ENCODE measurements around the gene SLC8A1. TPM values are rescaled to one million over a fixed set of nuclear protein-coding genes. Genes with fewer than 3 reads are reported as not detected.
A peak's percentile ranks its signal among the peaks of the same experiment; 100 is the strongest.

SLC8A1 gene
- total and polyA plus RNA-seq, 10 of the 15 experiments (the other 5 are each of a cell fraction or from before 2014, with no cell fraction given), result under 0.01 to 1.2 (median 0.01) TPM; not detected in 3

DNA sequence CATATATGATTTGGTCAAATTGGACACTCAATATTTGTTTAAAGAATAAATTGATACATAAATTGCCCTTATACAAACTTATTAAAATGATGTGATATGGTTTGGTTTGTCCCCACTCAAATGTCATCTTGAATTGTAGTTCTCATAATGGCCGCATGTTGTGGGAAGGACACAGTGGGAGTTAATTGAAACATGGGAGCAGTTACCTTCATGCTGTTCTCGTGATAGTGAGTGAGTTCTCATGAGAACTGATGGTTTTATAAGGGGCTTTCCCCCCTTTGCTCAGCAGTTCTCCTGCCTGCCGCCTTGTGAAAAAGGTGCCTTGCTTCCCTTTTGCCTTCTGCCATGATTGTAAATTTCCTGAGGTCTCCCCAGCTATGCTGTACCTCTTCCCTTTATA lies 34.0 kb upstream of the SLC8A1 start:
- TF ChIP-seq, protein P1, sequence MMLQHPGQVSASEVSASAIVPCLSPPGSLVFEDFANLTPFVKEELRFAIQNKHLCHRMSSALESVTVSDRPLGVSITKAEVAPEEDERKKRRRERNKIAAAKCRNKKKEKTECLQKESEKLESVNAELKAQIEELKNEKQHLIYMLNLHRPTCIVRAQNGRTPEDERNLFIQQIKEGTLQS (IDR thresholded peaks at IDR 0.05; ENCODE audit: borderline replicate concordance, extremely low read depth, low read depth, low read length), result no peak
- no peak for TF ChIP-seq NFXL1 (IDR thresholded peaks at IDR 0.05; ENCODE audit: borderline replicate concordance)
- TF ChIP-seq CBFB (IDR thresholded peaks at IDR 0.05; ENCODE audit: low read depth), result no peak
- no peak for TF ChIP-seq FOXK2 (IDR thresholded peaks at IDR 0.05)
- TF ChIP-seq YBX1 (IDR thresholded peaks at IDR 0.05), result no peak
- no peak for TF ChIP-seq KDM1A (IDR thresholded peaks at IDR 0.05; ENCODE audit: borderline replicate concordance)
- TF ChIP-seq, protein P2, sequence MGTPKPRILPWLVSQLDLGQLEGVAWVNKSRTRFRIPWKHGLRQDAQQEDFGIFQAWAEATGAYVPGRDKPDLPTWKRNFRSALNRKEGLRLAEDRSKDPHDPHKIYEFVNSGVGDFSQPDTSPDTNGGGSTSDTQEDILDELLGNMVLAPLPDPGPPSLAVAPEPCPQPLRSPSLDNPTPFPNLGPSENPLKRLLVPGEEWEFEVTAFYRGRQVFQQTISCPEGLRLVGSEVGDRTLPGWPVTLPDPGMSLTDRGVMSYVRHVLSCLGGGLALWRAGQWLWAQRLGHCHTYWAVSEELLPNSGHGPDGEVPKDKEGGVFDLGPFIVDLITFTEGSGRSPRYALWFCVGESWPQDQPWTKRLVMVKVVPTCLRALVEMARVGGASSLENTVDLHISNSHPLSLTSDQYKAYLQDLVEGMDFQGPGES (IDR thresholded peaks at IDR 0.05), result no peak
- no peak for TF ChIP-seq SMARCA5 (IDR thresholded peaks at IDR 0.05)
- TF ChIP-seq CHD2 (IDR thresholded peaks at IDR 0.05; ENCODE audit: borderline replicate concordance, low read depth, low read length), result no peak
- TF ChIP-seq, protein P3, sequence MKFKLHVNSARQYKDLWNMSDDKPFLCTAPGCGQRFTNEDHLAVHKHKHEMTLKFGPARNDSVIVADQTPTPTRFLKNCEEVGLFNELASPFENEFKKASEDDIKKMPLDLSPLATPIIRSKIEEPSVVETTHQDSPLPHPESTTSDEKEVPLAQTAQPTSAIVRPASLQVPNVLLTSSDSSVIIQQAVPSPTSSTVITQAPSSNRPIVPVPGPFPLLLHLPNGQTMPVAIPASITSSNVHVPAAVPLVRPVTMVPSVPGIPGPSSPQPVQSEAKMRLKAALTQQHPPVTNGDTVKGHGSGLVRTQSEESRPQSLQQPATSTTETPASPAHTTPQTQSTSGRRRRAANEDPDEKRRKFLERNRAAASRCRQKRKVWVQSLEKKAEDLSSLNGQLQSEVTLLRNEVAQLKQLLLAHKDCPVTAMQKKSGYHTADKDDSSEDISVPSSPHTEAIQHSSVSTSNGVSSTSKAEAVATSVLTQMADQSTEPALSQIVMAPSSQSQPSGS (IDR thresholded peaks at IDR 0.05; ENCODE audit: low read length), result no peak
- TF ChIP-seq ETV6 (conservative IDR thresholded peaks at IDR 0.05 in 1 of 2, IDR thresholded peaks at IDR 0.05 in 1 of 2; ENCODE audit: borderline replicate concordance in 1 of 2, low read depth in 1 of 2), result no peak
- TF ChIP-seq ZNF622 (IDR thresholded peaks at IDR 0.05), result no peak
- TF ChIP-seq ZNF24 (IDR thresholded peaks at IDR 0.05), result no peak
- no peak for TF ChIP-seq MYC (IDR thresholded peaks at IDR 0.05; ENCODE audit: insufficient read depth, insufficient read length, insufficient replicate concordance, low read length, severe bottlenecking)
- no peak for TF ChIP-seq TBL1XR1 (IDR thresholded peaks at IDR 0.05; ENCODE audit: low read depth, low read length)
- TF ChIP-seq POU2F2 (IDR thresholded peaks at IDR 0.05; ENCODE audit: borderline replicate concordance, low read depth, low read length), result no peak
- no peak for TF ChIP-seq SREBF1 (IDR thresholded peaks at IDR 0.05; ENCODE audit: low read length)
- no peak for TF ChIP-seq ZNF384 (IDR thresholded peaks at IDR 0.05; ENCODE audit: borderline replicate concordance, low read depth, low read length)
- no peak for TF ChIP-seq ZBED1 (IDR thresholded peaks at IDR 0.05; ENCODE audit: borderline replicate concordance)
- TF ChIP-seq RB1 (IDR thresholded peaks at IDR 0.05; ENCODE audit: borderline replicate concordance), result no peak
- ChIA-PET CTCF (no interaction called here), POLR2A (no interaction called here), SMC1A (ENCODE audit: uncharacterized antibody, unreplicated experiment) (no interaction called here), RAD21 (ENCODE audit: unreplicated experiment) (no interaction called here)
- intact Hi-C loops (cut with micrococcal nuclease; ENCODE audit: unreplicated experiment), result no loop called here
- Histone ChIP-seq H3K4me3 (no peak overlapping the region), H3K36me3 (ENCODE audit: control insufficient read depth in 2 of 2, insufficient read depth in 2 of 2, low read length in 1 of 2) (no peaks in the 10 kb centered on the region), H3K9ac (ENCODE audit: control insufficient read depth, insufficient read depth, low read length) (no peak overlapping the region), H3K4me2 (ENCODE audit: control insufficient read depth, insufficient read depth) (no peak overlapping the region), H3K79me2 (ENCODE audit: control insufficient read depth, insufficient read depth, low read length) (no peaks in the 10 kb centered on the region), H3K27ac (ENCODE audit: control insufficient read depth, insufficient read depth) (no peak overlapping the region), H3K4me1 (ENCODE audit: control insufficient read depth, insufficient read depth, low read length) (no peaks in the 10 kb centered on the region), H4K20me1 (ENCODE audit: control insufficient read depth, insufficient read depth) (no peaks in the 10 kb centered on the region), H3K27me3 (replicated peaks in 1 of 2; ENCODE audit: control insufficient read depth in 2 of 2, insufficient read depth in 2 of 2, low read length in 1 of 2) (no peaks in the 10 kb centered on the region), H3K9me3 (replicated peaks; ENCODE audit: control insufficient read depth, insufficient read depth, low read length) (no peaks in the 10 kb centered on the region), H2AFZ (ENCODE audit: control insufficient read depth, low read depth, low read length) (no peak overlapping the region)
- in situ Hi-C loops (cut with MboI), result no loop called here
- DNase-seq (ENCODE audit: low read depth, low spot score) (no peak), FAIRE-seq (no peak), ATAC-seq (peak; percentile 33; the same call in 2 of the 3 replicates)
- no TSS peak for BruUV-seq (replicated peaks)
- WGBS (ENCODE audit: insufficient coverage, insufficient replicate concordance, low lambda C conversion rate, missing lambda C conversion rate), result 33% methylated on average over 3 of the region's 3 CpGs

All from GM12878 (cell line).